Myocyte (in vitro differentiated cells): Measurements from ENCODE around the gene STAC3. TPM values are rescaled to one million over a fixed set of nuclear protein-coding genes. Genes with fewer than 3 reads are reported as not detected.

Experiments used
- DNase-seq: peaks from one replicate; pipeline ENCODE4 v3.0.0-alpha.2; 2012; ENCODE audit warnings: low read depth
- total RNA-seq: library from RNA; depleted of rRNA; stranded (reverse); fragments of >200 nt; gene quantifications from 2 replicates; pipeline ENCODE4 v1.2.3, GENCODE V29; 2014

Gene STAC3
- total RNA-seq, 1 donor from 2014 or later, result 728 TPM

GRCh38 chr12:57255916-57256315, 4.9 kb upstream of the STAC3 start:
- no peak for DNase-seq

- no peak for DNase-seq
Measured at GRCh38 chr12:57254506-57255280, 3.7 kb upstream of the STAC3 start.

- DNase-seq, result peak; percentile 77
Measured at GRCh38 chr12:57250541-57250940, 446 bp downstream of the STAC3 start.

- peak; percentile 24 for DNase-seq
Measured at GRCh38 chr12:57248934-57249742, 1.8 kb downstream of the STAC3 start.

GRCh38 chr12:57247041-57247440, 3.9 kb downstream of the STAC3 start:
- no peak for DNase-seq

GRCh38 chr12:57244312-57244696, 6.7 kb downstream of the STAC3 start:
- no peak for DNase-seq

GRCh38 chr12:57243521-57244311, 7.3 kb downstream of the STAC3 start:
- DNase-seq, result no peak

GRCh38 chr12:57242691-57243454, 8.1 kb downstream of the STAC3 start:
- no peak for DNase-seq

- DNase-seq, result peak; percentile 66
Measured at GRCh38 chr12:57242329-57242690, 8.7 kb downstream of the STAC3 start.

GRCh38 chr12:57241402-57242310, 9.3 kb downstream of the STAC3 start:
- DNase-seq, result peak; percentile 30

- DNase-seq, result peak; percentile 36
Measured at GRCh38 chr12:57240926-57241401, 10.0 kb downstream of the STAC3 start.

GRCh38 chr12:57240066-57240921, 10.7 kb downstream of the STAC3 start:
- DNase-seq, result peak; percentile 56

- DNase-seq, result peak; percentile 13
Measured at GRCh38 chr12:57239587-57240065, 11.4 kb downstream of the STAC3 start.

- peak; percentile 90 for DNase-seq
Measured at GRCh38 chr12:57238854-57239554, 12.0 kb downstream of the STAC3 start.

GRCh38 chr12:57237932-57238853, 12.8 kb downstream of the STAC3 start:
- DNase-seq, result no peak

GRCh38 chr12:57237596-57237931, 13.4 kb downstream of the STAC3 start:
- DNase-seq, result no peak
